ENCODE results near the gene ANXA11. TPM values are rescaled to one million over a fixed set of nuclear protein-coding genes. Genes with fewer than 3 reads are reported as not detected.

The ANXA11 gene
- total and polyA plus RNA-seq, 2 donors (not counting 1 experiment from before 2014, with no cell fraction given): 88.3 to 177 TPM

DNA sequence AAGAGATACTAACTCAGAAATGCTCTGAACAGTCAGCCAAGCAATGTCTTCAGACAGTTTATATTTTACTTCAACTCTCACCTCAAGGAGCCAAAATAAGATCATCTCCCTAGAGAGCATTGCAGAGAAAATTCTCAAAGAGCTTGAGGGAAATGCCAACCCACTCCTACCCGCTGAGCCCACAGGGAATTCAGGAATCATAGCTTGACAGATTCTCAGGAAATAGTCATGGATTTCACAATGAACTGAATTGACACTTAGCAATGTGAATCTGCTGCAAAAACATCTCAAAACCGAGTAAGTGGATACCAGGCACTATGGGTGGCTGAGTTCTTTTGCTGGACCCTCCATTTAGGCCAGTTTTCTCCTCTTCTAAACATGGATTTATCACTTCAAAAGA, 82.6 kb downstream of the ANXA11 start:
- Histone ChIP-seq H3K4me3 (ENCODE audit: control extremely low read depth in 1 of 5, extremely low read depth in 1 of 5, insufficient read depth in 1 of 5, low read depth in 2 of 5, low read length in 4 of 5) (no peak overlapping the region), H4K20me1 (ENCODE audit: control insufficient read depth, insufficient read depth, low read length, poor library complexity, severe bottlenecking) (no peaks in the 10 kb centered on the region), H3K9me3 (ENCODE audit: control extremely low read depth in 1 of 3, control insufficient read depth in 2 of 3, insufficient read depth in 1 of 3, low read length in 2 of 3) (no peaks in the 10 kb centered on the region), H2AFZ (ENCODE audit: insufficient read depth, low read depth, low read length, poor library complexity, severe bottlenecking) (no peak overlapping the region), H3K27me3 (replicated peaks in 1 of 4; ENCODE audit: control extremely low read depth in 1 of 4, control insufficient read depth in 3 of 4, insufficient read depth in 4 of 4, low read length in 3 of 4) (peaks cover 0 to 3% (median 0%) of the 10 kb centered on the region in 4 experiments), H3K79me2 (ENCODE audit: control insufficient read depth, insufficient read depth, low read length) (no peaks in the 10 kb centered on the region), H3K27ac (ENCODE audit: low read length in 2 of 2) (no peak overlapping the region), H3K4me1 (ENCODE audit: control insufficient read depth in 2 of 2, insufficient read depth in 2 of 2, low read length in 2 of 2) (no peaks in the 10 kb centered on the region), H3K36me3 (replicated peaks in 1 of 2; ENCODE audit: control extremely low read depth in 1 of 2, control insufficient read depth in 1 of 2, extremely low read depth in 1 of 2, insufficient read depth in 2 of 2, low read length in 1 of 2) (no peaks in the 10 kb centered on the region), H3K4me2 (replicated peaks; ENCODE audit: low read depth, low read length, poor library complexity, severe bottlenecking) (no peak overlapping the region), H3K9ac (ENCODE audit: low read length) (no peak overlapping the region)
- no peaks in the 10 kb centered on the region for H3K4me1 Mint-ChIP-seq
- no peak for TF ChIP-seq EZH2 (IDR thresholded peaks at IDR 0.05; ENCODE audit: borderline replicate concordance, insufficient read depth, low read depth, low read length, poor library complexity, severe bottlenecking)
- TF ChIP-seq, protein P1, sequence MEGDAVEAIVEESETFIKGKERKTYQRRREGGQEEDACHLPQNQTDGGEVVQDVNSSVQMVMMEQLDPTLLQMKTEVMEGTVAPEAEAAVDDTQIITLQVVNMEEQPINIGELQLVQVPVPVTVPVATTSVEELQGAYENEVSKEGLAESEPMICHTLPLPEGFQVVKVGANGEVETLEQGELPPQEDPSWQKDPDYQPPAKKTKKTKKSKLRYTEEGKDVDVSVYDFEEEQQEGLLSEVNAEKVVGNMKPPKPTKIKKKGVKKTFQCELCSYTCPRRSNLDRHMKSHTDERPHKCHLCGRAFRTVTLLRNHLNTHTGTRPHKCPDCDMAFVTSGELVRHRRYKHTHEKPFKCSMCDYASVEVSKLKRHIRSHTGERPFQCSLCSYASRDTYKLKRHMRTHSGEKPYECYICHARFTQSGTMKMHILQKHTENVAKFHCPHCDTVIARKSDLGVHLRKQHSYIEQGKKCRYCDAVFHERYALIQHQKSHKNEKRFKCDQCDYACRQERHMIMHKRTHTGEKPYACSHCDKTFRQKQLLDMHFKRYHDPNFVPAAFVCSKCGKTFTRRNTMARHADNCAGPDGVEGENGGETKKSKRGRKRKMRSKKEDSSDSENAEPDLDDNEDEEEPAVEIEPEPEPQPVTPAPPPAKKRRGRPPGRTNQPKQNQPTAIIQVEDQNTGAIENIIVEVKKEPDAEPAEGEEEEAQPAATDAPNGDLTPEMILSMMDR (IDR thresholded peaks at IDR 0.05): no peak
- DNase-seq: no peak
- CTCF ChIA-PET: no interaction called here
- H3K27me3 Mint-ChIP-seq: peaks cover 20% of the 10 kb centered on the region
- 100% methylated on average over 1 of the region's 2 CpGs for WGBS (ENCODE audit: insufficient coverage)
- no peaks in the 10 kb centered on the region for H3K9me3 Mint-ChIP-seq (ENCODE audit: insufficient read depth)
- POLR2A ChIA-PET: no interaction called here
- intact Hi-C loops (cut with micrococcal nuclease): no loop called here
- H3K4me3 Mint-ChIP-seq: no peak overlapping the region
- no peak for ATAC-seq (ENCODE audit: low read depth)
- H3K27ac Mint-ChIP-seq: no peak overlapping the region

DNA sequence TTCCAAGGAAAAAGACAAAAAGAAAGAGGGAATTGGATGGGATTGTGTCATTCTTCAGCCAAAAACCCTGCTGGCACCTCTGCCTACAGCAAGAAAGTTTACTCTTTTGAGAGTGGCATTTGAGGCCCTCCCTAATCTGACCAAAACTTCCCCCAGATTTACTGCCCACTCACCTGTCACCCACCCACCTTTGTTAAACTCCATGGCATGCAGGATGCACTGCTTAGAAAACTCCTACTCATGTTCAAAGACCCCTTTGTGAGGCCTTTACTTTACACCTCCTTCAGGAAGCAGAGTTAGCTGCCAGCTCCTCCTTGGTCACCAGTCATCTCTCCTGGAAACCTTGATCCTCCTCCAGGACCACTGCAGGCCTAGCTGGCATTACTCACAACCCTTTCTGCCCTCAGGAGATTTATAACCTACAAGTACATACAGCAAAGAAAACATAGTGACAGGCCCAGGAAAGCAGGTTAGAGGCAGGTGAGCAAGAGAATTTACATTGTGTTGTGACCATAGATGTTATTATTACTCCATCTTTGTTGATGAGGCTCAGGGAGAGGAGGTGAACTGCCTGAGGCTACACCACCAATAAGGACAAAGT, 83.1 kb downstream of the ANXA11 start:
- POLR2A ChIA-PET: no interaction called here
- no peak overlapping the region for H2AFZ ChIP-seq (ENCODE audit: insufficient read depth, low read depth, low read length, poor library complexity, severe bottlenecking)
- peaks cover 22% of the 10 kb centered on the region for H3K27me3 Mint-ChIP-seq
- no peak for DNase-seq
- no peaks in the 10 kb centered on the region for H3K36me3 ChIP-seq (replicated peaks in 1 of 2; ENCODE audit: control extremely low read depth in 1 of 2, control insufficient read depth in 1 of 2, extremely low read depth in 1 of 2, insufficient read depth in 2 of 2, low read length in 1 of 2)
- H3K4me1 Mint-ChIP-seq: no peaks in the 10 kb centered on the region
- H3K4me1 ChIP-seq (ENCODE audit: control insufficient read depth in 2 of 2, insufficient read depth in 2 of 2, low read length in 2 of 2): no peaks in the 10 kb centered on the region
- no peak overlapping the region for H3K27ac ChIP-seq (ENCODE audit: low read length in 2 of 2)
- no peak overlapping the region for H3K27ac Mint-ChIP-seq
- no peak overlapping the region for H3K9ac ChIP-seq (ENCODE audit: low read length)
- TF ChIP-seq EZH2 (IDR thresholded peaks at IDR 0.05; ENCODE audit: borderline replicate concordance, insufficient read depth, low read depth, low read length, poor library complexity, severe bottlenecking): no peak
- TF ChIP-seq, protein P1 (IDR thresholded peaks at IDR 0.05): no peak
- CTCF ChIA-PET: no interaction called here
- no peaks in the 10 kb centered on the region for H3K9me3 ChIP-seq (ENCODE audit: control extremely low read depth in 1 of 3, control insufficient read depth in 2 of 3, insufficient read depth in 1 of 3, low read length in 2 of 3)
- H3K79me2 ChIP-seq (ENCODE audit: control insufficient read depth, insufficient read depth, low read length): no peaks in the 10 kb centered on the region
- no peaks in the 10 kb centered on the region for H3K9me3 Mint-ChIP-seq (ENCODE audit: insufficient read depth)
- no peak overlapping the region for H3K4me2 ChIP-seq (replicated peaks; ENCODE audit: low read depth, low read length, poor library complexity, severe bottlenecking)
- intact Hi-C loops (cut with micrococcal nuclease): no loop called here
- no peak overlapping the region for H3K4me3 ChIP-seq (ENCODE audit: control extremely low read depth in 1 of 5, extremely low read depth in 1 of 5, insufficient read depth in 1 of 5, low read depth in 2 of 5, low read length in 4 of 5)
- H3K27me3 ChIP-seq (replicated peaks in 1 of 4; ENCODE audit: control extremely low read depth in 1 of 4, control insufficient read depth in 3 of 4, insufficient read depth in 4 of 4, low read length in 3 of 4): peaks cover 0 to 3% (median 0%) of the 10 kb centered on the region in 4 experiments
- no peak for ATAC-seq (ENCODE audit: low read depth)
- no peaks in the 10 kb centered on the region for H4K20me1 ChIP-seq (ENCODE audit: control insufficient read depth, insufficient read depth, low read length, poor library complexity, severe bottlenecking)
- no peak overlapping the region for H3K4me3 Mint-ChIP-seq

Data from B cell (primary cell).